DMS79 (cell line): ENCODE measurements around the gene AK1.
A peak's percentile ranks its signal among the peaks of the same experiment; 100 is the strongest.
"Not testable (repeated sequence)": the region's sequence is repeated elsewhere in the genome, so short reads cannot be mapped to it uniquely, and the experiment has no call there.

Experiments used
- DNase-seq: peaks from one replicate; lab custom pipeline; 2025; lab: John Stamatoyannopoulos, UW

Gene AK1

DNA sequence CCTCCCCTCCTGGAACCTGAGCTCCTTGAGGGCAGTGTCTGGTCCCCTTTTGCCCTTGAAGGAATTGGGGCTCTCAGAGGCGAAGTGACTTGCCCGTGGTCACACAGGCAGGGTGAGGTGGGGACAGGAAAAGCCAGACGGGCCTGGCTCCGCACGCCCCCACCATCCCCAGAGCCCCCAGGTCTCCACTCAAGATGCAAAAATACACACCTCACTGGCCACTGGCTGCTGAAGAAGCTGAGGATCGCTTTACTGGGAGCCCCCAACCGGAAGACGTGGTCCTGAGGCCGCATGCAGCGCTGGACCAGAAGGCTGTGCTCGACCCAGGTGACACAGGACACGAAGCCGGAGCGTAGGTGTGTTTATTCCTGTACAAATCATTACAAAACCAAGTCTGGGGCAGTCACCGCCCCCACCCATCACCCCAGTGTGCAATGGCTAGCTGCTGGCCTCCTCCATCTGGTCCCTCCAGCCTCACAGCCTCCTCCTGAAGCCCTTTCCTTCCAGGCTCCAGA, 7.6 kb upstream of the AK1 start:
- DNase-seq: no peak

DNA sequence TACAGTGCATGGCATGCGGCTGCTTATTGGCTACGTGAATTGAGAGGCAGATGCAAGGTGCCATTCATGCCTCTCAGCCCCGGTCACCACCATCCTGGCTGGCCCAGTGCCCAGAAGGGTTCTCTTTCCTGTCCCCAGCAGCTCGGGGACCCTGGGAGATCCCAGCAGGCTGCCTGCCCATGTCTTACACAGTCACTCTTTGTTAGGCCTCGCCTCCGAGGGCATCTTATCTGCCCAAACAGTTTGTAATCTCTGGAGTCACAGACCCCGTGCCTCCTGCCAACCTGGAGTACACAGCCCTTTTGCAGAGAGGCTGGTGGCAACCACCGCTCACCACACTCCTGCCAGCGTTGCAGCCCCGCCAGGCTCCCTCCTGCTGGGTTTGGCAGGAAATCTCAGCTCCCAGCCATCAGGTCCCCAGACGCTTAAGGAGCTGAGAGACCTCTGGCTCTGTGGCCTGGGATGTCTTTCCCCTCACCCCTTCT, 7.0 kb upstream of the AK1 start:
- DNase-seq: peak; percentile 89

DNA sequence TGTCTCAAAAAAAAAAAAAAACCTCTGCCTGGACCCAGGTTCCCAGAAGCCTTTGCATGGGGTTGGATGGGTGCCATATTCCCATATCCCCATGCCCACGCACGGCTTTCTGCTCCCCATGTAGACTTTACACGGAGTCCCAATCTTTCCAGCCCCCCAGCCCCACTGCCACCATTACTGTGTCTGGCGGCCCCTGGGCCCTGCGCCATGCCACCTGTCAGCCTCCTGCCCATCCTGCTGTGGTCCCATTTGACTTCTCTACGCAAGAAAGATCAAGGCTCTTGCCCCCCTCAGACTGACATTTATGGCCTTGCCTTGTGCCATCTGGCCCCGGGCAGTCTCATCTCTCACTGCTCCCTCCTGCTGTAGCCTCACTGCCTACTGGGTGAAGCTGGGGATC, 6.5 kb upstream of the AK1 start:
- no peak for DNase-seq

DNA sequence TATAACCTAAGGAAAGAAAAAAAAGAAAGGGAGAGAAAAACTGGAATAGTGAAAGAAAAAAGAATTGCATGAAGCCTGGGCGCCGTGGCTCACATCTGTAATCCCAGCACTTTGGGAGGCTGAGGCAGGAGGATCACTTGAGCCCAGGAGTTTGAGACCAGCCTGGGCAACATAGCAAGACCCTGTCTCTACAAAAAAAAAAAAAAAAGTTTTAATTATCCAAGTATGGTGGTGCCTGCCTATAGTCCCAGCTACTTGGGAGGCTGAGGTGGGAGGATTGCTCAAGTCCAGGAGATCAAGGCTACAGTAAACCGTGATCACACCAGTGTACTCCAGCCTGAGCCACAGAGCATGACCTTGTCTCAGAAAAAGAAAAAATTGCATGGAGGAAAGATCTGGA, 4.2 kb upstream of the AK1 start:
- DNase-seq: not testable (repeated sequence)

DNA sequence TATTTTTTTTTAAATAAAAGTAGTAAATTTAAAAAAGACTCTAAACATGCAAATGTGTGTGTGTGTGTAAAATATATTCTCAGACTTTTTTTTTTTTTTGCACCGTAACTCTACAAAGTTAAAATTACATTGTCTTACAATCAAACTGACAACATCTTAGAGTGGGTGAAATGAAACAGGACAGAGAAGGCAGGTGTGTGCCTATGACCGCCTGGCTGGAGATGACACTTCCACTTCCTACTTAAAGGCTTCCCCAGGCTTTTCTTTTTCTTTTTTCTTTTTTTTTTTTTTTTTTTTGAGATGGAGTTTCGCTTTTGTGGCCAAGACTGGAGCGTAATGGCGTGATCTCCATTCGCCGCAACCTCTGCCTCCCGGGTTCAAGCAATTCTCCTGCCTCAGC, 2.7 kb upstream of the AK1 start:
- no peak for DNase-seq

DNA sequence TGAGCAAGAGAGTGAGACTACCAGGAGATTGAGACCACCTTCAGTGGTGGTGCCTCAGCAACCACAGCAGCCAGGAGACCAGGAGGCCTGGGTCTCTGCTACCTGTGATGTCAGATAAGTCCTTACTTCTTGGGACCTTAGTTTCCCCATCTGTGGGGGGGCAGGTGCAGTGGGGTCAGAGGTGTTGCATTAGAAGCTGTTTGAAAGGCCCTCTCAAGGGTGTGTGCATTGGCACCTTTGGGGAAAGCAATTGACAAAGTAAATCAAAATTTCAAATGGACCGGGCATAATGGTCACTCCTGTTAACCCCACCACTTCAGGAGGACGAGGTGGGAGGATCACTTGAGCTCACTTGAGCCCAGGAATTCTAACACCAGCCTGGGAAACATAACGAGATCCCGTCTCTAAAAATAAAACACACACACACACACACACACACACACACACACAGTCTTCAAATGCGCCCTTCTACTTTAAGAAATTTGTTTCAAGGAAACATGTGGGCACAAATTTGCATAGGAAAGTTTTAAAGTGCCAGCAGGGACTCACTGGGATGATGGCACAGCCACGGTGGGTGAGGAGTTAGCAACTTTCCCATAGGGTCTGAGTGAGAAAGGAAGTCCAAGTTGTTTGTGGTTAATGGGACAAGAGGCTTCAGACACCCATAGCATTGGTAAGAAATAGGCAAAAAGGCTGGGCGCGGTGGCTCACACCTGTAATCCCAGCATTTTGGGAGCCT, 1.3 kb upstream of the AK1 start:
- no peak for DNase-seq

DNA sequence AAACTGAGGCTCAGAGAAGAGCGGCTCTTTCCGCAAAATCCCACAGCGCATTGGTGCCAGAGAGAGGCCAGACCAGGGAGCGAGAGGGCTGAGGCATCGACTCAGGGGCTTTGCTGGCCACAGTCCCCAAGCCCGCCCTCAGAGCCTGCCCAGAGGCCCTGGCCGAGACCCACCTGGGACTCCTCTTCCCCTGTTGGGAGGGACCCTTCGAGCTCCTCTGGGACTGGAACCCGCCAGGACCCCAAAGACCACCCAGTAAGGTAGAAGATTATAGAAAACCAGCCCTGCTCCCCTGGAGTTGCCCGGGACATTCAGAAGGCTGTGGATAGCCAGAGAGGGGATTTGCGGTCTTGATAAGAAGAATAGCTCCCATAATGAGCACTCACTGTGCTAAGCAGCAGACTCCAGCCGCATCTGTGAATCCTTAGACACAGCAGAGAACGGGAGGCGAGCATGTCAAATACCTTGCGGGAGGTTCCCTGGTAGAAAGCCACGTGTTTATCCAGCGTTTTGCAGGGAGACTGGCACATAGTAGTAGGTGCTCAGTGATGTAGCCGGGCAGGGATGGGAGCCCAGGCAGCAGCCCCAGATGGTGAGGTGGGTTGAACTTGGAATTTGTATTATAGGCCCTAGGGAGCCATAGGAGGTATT, 651 bp upstream of the AK1 start:
- no peak for DNase-seq

DNA sequence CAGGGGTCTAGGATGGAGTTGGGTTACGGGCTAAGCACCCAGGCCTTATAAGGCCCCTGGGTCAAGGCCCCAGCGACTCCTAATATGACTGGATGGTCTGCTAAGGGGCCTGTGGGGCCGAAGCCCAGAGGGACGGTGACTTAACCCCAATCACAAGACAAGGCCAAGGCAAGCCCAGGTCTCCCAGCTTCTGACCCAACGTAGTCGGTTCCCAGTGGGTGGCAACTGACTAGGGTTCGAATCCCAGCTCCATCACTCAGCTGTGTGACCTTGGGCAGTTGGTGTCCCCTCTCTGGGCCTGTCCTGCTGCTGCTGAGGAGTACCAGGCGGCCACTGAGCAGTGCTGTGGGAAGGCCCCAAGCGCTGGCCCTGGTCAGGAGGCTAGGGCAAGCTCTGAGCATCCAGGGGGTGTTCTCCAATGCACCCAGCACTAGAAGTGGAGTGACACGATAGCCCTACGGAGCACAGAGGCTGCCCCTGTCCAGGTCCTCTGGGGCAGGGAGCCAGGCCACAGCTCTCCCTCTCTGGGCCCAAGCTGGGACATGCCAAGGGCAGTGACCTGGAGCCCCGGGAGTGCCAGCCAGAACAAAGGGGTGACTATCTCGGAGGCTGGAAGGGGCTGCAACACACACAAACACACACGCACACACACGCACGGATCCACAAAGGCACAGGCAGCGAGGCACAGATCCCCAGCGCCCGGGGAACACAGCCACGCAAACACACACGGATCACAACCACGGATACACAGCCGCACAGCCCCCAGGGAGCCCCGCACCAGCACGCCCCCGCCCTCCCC, 512 bp downstream of the AK1 start:
- DNase-seq: peak; percentile 35

DNA sequence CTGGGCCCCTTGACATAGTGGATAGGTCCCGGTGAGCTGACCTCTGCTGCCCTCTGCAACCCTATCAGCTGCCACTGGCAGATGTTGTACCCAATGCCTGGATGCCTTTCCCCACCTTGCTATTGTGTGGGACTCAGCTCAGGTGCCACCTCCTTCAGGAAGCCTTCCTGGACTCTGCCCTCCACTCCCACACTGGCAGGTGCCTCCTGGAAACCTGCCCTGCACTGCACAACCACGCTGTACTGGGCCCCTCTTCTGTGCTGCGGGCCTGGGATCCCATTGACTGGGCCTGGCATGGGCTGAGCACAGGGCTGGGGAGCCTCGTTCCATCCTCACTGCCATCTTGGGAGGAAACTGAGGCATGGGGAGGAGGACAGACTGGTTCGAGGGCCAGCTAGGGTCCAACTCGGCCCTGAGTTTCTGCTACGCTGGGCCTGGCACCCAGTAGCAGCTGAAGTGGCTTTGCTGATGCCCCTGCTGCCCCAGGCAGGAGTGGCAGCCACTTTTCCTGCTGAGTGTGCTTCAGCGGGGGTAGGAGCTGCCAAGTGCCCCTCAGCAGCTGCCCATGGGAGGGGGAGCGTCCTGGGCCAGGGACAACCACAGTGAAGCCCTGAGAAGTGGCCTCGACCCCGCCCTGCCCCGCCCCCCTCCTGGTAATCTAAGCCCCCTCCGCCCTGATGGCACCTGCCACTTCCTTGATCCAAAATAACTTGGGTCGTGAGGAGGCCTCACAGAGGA, 1.3 kb downstream of the AK1 start:
- peak; percentile 65 for DNase-seq

DNA sequence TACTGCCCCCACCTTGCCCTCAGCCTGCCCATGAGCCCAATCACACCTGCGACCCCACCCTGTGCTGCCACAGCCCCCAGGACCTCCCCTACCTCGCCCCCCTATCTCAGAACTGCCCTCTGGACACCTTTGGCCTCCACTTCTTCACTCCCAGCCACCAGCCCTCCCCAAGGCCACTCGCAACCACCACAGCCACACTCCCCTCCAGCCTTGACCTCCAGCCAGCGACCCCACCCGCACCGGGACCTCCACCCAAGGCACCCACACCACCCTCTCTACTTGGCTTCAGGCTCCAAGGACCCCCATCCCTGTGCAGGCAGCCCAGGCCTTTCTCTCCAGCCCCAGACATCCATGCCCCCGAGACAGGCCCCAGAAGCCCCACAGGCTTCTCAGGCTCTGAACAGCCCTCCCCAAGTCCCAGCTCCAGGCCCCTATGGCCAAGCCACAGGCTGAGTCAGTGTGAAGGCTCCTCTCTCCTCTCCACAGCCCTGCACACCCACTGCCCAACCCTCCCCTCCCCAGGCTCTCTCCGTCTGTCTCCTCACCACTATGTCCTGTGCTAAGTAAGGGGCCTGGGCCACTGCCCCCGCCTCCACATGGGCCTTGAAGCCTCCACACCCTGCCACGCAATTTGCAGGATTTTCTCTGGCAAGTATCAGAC, 2.0 kb downstream of the AK1 start:
- DNase-seq: no peak

DNA sequence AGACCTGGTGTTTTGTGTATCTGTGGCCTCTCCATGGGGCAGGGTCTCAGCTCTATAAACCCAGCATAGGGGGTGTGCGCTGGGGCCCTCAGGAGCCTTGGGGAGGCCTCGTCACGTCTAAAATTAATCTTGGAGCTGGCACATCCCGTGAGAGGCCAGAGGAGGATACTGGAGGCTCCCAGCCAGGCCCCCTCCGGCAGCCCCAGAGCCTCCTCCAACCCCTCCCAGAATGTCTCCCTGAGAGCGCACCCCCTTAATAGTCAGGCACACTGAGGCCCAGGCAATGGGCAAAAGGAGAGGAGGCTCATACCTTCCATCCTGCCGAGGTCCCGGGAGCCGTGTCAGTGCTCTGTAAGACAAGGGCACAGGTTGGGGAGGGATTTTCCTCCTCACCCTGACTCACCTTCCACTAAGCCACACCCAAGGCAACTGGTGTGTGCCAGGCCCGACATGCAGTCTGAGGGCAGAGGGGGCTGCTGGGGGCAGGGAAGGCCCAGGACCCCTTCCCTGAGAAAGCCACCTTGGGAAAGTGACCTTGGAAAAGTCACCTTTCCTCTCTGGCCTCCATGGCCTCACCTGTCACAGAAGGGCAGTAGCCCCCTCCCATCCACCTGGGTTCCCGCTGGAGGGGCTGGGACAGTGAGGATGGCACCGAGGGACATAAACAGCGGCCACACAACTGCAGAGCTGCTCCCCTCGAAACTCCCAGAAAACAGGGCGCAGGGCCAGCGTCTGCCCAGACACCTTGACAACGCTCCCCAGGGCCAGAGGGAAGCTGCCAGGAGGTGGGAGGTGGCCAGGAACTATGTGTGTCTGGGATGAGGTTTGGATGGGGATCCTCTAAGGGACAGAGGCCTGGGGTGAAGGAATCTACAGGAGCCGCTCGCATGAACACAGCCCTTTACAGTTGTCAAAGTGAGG, 2.9 kb downstream of the AK1 start:
- no peak for DNase-seq

DNA sequence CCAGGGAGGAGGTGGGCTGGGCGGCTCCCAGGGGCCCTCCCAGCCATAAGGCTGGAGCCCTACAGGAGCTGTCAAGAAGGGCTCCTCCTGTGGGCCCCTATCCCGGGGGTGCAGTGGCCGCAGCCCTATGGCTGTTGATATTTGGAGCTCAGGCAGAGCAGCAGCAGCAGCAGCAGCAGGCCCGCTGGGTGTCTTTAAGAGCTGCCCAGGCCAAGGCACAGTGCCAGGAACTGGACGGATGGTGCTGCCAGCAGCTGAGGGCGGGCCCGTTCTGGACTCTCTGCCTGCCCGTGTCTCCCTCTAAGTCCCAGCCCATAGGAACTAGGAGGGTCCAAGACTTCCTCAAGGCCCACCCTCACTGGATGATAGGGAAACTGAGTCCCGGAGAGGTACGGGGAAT, 3.6 kb downstream of the AK1 start:
- no peak for DNase-seq

DNA sequence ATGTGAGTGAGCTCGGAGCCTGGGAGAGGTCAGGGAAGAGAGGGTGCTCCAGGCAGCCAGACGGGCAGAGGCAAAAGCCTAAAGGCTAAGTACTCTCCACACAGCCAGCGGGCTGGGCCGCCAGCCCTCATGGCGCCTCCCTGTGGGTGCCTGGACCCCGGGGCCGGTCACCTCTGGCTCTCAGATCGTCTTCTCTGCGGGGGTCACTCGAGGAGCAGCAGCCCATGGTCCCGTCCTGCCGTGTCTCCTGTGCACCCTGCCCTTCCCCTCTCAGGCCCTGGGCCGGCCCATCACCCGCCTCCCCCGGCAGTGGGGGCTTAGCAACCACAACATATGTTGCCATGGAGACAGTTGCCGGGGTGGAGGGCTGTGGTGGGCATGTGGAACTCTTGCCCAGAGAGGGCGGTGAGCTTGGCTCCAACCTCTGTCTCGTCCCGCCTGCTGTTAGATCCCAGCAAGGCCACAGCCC, 4.2 kb downstream of the AK1 start:
- DNase-seq: no peak

DNA sequence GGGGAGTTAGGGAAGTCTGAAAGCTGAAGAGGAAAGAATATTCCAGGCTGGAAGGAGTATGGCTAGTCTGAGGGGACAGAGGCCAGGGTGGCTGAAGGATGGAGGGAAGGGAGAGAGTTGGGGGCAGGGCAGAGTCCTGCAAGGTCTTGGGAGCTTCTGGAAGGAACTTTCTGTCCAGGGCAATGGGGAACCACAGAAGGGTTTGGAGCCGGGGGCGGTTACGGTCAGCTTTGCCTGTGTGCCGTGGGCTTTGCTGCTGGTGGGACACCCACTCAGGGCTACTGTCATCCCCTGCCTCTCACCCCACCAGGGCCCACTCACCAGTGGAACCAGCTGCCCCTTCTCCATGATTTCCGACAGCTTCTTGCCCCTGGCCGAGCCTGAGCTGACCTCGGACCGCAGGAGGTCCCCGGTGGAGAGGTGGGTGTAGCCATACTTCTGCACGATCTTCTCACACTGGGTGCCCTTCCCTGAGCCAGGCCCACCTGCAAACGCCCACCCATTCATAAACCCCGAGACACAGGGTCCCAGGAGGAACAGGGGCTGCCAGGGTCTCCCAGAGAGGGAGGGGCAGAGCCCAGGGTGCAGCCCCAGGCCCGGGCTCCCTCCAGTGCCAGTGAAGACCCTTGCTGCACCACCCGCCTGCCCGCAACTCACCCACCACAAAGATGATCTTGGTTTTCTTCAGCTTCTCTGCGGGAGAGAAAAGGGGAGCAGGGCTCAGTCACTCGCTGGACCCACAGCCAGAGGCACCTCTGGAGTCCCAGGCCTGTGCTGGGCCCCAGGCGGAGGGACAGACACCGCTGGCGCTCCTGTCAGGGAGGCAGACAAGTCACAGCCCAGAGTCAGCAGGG, 4.9 kb downstream of the AK1 start:
- no peak for DNase-seq

DNA sequence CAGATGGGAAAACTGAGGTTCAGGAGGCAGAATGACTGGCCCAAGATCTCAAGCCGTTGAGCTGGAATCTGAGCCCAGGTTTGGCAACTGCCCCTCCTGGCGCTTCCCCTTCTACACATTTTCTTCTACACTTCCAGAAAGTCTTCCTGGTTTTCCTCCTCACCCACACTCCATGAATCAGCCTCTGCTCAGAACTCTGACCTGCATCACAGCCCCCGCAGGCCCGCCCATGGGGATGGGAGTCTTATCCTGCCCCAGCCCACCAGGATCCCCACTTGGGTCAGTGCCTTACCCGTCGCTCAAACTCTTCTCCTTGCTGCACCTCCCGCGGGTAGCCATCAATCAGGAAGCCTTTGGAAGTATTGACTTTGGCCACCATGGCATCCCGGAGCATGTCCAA, 5.9 kb downstream of the AK1 start:
- DNase-seq: no peak

DNA sequence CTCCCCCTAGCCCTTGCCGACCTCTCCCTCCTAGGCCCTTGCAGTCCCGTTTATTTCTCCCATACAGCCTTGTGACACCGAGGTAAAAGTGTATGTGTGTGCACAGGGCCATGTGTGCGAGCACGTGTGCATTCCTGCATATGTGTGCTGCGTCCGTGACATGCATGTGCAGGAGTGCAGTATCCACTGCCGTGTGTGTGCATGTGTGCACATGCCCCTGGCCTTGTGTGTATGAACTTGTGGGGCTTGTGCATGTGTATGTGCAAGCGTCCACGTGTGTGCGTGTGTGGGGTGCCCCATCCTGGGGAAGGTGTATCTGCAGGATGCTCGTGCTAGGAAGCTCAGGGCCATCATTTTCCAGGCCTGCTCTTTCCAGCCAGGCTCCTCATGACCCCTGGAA, 6.6 kb downstream of the AK1 start:
- DNase-seq: no peak

DNA sequence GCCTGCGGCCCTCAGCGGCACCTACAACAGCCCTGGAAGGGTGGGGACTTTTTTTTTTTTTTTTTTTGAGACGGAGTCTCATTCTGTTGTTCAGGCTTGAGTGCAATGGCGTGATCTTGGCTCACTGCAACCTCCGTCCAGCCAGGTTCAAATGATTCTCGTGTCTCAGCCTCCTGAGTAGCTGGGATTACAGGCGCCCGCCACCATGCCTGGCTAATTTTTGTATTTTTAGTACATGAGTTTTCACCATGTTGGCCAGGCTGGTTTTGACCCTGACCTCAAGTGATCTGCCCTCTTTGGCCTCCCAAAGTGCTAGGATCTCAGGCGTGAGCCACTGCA, 7.4 kb downstream of the AK1 start:
- DNase-seq: not testable (repeated sequence)

DNA sequence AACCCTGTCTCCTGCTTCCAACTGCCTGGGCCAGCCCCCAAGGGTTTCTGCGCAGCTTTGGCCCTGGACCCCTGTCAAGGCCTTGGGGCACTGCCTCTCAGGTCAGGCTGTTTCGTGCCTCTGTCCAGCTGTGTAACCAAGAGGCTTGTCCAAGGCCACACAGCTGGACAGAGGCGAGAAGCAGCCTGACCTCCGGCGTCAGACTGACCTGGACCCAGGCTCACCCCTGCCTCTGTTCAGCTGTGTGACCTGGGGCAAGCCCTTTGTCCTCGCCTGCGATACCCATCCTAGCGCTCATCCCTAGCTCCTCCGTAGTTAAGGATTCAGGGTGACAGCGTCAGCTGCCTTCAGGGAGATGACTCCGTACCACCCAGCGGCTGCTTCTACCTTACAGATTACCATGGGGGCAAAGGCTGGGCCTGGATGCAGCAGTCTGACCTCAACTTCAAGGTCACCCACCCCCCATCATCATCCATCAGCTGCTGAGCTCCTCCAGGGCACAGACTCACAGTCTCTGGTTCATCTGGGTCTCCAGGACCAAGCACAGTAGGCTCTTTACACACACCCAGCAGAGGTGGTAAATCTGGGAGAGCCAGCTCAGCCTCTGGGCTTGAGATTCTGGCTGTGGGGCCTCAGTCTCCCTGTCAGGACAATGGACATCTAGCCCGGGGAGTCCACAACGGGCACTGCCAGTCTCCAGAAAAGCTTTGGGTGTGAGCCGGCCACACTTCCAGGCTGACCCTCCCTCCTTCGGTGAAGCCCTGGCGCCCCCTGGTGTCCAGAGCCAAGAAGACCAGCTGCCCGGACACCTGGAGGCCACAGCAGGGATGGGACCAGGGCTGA, 7.9 kb downstream of the AK1 start:
- DNase-seq: peak; percentile 29
